HG02571 (cell line): ENCODE data around the gene ARL5C.
A peak's percentile ranks its signal among the peaks of the same experiment; 100 is the strongest.
"Not testable (repeated sequence)": the region's sequence is repeated elsewhere in the genome, so short reads cannot be mapped to it uniquely, and the experiment has no call there.

Experiments
- ATAC-seq: cut with Tn5 transposase; IDR thresholded peaks from one replicate; pipeline ENCODE4 v1.9.1; 2021; ENCODE audit warnings: mild to moderate bottlenecking, moderate library complexity; ENCODE audit not compliant: unreplicated experiment

ARL5C gene

DNA sequence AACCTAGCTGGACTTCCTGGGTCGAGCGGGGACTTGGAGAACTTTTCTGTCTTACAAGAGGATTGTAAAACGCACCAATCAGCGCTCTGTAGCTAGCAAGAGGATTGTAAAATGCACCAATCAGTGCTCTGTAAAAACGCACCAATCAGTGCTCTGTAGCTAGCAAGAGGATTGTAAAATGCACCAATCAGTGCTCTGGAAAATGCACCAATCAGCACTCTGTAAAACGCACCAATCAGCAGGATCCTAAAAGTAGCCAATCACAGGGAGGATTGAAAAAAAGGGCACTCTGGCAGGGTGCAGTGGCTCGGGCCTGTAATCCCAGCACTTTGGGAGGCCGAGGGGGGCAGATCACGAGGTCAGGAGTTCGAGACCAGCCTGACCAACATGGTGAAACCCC lies 2.5 kb upstream of the ARL5C start:
- not testable (repeated sequence) for ATAC-seq

DNA sequence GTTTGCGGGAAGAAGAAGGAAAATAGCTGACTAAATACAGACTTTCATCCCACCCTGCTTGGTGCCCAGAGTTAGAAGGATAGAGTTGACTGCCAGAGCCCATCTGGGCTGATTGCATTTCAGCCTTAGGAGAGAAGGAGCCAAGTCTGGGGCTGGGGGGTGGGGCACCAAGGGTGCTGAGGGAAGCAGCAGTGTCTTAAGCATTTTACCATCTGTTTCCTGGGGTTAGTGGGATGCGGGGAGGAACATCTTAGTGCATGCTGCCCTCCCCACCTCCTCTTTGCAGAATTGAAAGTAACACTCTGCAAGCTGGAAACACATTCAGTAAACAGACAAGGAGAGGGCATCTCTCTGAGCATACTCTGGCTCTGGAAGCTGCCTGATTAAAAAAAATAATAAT lies 1.5 kb upstream of the ARL5C start:
- ATAC-seq: no peak

DNA sequence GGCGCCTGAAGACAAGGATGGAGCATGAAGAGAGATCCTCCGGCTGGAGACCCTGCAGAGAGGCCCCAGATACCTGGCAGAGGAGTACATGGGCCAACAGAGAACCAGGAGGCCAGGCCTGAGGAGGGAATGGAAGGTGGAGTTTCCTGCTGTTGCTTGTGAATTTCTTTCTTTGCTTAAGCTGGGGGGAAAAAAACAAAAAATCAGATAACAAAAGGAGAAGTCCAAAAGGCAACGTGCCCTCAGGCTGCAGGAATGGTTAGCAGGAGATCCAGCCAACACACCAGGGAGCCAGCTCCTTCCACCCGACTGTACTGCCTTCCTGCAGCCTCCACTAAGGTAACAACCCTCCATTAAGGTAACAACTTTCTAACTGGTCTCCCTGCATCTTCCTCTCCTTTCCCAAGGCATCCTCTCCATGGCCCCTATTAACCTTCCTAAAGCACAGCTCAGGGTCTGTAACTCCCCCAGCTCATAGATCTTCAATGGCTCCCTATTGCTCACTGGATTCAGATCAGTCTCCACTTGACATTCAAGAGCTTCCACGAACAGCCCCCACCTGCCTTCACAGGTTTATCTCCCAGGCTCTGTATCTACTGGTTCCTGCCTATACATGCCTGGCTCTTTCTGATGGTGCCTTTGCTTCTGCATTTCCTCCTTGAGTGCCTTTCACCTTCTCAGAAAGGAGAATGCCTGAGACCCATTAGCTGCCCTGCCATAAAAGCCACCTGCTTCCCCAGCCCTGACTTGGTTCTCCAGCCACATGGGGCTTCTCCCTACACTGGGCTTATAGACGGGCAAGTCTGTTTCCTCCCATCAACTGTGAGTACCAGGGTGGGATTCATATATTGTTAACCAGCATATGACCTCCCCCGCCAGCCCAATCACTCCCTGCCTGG lies 725 bp upstream of the ARL5C start:
- ATAC-seq: no peak

DNA sequence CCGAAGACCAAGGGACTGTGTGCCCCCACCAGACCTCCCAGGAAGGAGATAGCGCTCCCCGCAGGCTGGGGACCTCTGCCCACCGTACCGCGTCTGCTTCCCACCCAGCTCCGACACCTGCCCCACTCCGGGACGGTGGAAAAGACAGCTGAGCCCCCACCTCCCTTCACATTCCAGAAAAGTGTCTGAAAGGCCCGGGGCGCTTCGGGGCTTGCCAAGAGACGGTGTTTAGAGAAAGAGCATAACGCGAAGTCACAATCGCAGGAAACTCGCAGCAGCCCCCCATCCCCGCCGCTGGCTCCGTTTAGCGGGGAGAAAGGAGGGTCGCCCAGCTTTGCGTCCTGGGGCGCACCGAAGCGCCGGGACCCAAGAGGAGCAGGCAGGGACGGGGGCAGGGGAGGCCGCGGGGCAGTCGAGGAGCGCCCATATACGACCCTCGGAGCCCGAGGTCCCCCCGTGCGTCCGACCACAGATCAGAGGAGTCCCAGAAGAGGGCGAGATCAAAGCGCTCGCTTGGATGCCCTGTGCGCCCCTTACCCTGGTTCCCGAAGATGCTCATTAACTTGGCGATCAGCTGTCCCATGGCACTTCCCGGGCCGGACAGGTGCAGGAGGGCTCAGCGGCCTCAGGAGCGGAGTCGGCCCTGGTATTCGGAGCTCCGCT lies 652 bp downstream of the ARL5C start:
- ATAC-seq: no peak

DNA sequence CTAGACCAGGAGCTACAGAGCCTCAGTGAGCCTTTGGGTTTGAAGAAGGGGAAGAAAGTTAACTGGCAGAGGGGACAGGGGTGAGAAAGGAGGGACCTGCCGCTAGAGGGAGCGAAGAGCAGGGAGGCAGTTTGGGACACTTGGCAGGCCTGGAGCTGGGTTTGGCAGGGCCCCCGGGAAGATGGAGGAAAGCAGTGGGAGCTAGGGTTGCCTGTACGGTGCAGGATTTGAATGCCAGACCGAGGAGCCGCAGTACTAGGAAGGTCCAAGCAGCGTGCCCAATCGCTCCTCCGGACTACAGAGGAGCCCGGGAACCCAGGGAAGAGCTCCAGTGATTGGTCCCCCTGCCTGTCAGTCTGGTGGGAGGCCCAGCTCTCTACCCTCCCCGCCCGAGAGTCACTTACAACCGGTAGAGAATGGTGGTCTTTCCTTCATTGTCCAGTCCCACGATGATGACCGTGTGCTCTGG lies 1.3 kb downstream of the ARL5C start:
- peak; percentile 63 for ATAC-seq

DNA sequence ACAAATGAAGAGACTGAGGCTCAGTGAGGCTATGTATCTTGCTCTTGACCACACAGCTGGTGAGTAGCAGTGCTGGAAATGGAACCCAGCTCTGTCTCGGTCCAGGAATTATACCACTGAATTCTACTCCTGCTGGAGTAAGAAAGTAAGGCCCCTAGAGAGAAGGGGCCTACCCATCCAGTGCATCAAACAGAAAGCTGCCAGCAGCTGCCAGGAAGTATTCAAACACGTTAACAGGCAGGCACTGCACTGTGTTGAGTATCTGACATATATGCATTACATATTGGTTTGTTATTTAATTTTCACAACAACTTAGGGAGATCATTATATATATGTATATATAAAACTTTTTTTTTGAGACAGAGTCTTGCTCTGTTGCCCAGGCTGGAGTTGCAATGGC lies 4.0 kb downstream of the ARL5C start:
- no peak for ATAC-seq

DNA sequence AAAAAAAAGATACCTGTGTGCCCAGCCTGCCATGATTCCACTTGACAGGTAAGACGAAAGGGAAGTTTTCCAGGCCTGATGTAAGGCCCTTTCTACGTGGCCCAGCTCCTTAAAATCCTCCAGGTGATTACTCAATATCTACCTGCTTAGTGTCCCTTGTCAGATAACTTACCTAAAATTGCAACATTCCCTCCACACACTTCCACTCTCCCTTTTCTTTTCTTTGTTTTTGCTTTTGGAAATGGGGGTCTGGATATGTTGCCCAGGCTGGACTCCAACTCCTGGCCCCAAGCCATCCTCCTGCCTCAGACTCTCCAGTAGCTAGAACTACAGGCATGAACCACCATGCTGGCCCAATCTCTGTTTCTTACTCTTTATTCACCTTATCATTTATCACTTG lies 7.3 kb downstream of the ARL5C start:
- no peak for ATAC-seq

DNA sequence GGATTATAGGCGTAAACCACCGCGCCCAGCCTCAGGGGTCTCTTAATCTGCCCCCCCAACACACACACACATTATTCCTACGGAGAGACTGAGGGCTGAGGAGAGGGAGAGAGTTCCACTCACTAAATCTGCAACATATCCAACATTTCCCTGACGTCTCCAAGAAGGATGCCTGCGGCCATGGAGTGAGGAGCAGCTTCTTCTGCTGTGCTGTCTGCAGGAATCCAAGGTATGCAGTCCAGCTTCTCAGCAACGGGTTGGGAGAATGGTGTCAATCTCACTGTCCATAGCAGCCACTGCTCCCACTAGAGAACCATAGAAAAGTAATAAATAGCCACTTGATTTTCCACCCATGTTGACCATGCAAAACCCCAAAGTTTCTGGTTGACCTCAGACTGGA lies 9.5 kb downstream of the ARL5C start:
- no peak for ATAC-seq

DNA sequence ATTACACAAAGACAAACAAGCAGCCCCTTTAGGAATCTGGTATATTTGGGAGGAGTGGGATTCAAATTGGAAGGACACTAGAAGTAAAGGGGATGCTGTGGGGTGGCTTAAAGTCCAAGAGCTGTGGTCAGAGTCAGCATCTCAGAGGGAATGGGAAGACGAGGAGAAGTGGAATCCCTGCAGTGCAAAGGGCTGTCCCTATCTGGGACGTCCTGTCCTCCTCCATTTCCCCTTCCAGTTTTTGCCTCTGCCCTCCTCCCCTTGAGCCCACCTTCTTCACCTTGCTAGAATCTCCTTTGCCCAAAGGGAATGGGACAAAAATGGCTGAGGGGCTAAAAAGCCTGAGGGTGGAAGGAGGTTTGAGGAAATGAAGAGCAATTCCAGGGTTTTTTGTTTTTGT lies 10.3 kb downstream of the ARL5C start:
- no peak for ATAC-seq

DNA sequence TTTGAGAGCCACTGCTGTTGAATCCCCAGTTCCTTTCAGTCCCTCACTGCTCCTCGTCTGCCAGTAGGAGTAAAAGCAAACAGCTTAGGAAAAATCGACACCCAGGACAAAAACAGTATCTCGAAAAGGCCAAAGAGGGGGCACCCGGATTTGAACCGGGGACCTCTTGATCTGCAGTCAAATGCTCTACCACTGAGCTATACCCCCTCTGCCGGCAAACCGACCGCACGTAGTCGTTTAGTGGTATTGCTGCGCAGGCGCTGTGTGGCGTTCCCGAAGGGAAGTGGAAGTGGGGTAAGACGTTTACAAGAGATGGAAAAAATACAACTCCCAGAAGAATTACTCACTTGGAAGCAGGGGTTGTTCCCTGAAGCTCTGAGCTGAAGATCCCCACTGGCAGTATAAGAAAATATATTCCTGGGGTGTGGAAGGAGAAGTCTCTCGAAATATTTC lies 12.3 kb downstream of the ARL5C start:
- ATAC-seq: no peak

DNA sequence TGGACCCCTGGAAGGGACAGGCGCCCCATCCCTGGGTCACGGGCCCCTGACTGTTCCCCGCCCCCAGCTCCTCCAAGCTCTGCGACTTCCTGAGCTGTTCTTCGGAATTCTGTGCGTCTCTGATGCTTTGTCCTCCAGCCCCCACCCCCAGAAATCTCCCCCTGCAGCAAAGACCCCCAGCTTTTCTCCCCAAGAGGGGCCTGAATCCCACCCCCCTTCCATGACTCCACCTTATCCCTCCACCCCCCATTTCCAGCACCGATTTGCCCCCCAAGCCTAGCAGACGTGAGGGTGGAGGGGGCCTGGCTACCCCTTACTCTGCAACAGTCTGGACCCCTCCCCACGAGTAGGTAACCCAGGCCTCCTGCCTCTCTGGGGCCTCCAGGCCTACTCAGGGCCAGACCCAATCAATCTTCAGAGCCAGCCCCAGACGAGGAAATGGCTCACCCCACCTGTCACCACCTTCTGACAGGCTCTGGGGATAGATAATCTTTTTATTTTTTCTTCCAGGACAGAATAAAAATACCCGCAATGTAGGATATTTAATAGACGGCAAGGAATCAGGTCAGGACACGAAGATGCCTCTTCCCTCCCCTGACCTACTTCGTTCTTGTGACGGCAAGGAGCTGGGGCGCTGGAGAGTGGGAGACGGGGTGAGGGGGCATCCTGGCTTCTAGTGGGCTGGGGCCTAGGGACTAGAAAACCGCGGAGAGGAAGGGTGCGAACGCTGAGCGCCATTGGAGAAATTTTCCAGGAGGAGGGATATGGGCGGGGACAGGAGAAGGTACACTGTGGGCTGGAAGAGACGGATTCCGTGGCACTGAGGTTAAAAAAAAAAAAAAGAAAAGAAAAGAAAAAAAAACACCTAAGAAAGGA lies 13.8 kb downstream of the ARL5C start:
- no peak for ATAC-seq

DNA sequence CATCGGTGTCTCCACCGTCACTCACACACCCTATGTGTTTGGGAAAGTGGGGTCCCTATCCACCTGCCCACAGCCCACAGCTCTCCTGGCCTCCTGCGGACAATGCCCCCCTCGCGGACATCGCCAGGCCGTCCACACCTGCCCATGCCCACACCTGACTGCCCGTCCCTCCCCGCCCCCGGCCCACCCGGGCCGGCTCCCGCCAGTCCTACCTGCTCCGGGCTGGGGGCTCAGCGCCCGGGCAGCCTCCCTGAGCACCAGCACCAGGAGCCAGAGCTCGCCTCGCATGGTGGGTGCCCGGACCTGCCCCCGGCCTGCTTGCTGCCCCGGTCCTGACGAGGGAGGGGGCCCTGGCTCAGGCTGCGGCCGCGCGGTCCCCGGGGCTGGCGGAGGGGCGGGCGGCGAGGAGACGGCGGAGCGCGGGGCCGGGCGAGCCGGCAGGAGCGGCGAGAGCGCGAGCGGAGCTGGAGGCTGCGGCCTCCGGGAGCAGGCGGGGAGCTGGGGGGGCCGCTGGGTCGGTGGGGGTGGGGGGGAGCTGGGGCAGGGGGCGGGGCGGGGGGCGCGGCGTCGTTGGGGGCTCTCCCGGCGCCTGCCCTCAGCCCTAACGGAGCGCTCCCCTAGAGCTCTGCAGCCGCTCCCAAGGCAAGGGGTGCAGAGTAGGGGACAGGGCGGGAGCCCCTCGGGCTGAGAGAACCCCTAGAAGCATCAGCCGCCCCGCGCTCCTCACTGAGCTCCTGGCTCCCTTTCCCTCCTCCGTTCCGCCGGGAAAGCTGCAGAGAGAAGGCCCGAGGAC lies 14.6 kb downstream of the ARL5C start, which contains the start of gene PLXDC1:
Gene PLXDC1, minus strand, starts transcription at position 488 of the 793 bp plus-strand sequence. Its CDS starts 200 bp downstream, at position 288.
- no peak for ATAC-seq

DNA sequence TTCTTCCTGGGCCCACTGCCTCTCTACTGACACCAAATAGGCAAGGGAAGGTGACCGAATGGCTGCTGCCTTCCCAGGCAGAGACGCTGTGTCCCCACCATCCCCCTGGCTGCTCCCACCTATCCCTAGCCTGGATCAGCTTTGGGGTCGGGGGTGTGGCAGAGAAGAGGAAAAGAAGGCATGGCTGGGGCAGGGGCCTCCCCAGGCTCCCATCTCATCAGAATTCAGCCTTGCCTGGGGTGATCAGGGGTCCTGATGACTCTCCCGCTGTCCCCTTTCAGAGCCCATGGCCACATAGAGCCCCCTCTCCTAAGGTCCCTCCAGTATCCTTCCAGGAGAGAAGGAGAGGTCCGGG lies 15.2 kb downstream of the ARL5C start:
- ATAC-seq: no peak

DNA sequence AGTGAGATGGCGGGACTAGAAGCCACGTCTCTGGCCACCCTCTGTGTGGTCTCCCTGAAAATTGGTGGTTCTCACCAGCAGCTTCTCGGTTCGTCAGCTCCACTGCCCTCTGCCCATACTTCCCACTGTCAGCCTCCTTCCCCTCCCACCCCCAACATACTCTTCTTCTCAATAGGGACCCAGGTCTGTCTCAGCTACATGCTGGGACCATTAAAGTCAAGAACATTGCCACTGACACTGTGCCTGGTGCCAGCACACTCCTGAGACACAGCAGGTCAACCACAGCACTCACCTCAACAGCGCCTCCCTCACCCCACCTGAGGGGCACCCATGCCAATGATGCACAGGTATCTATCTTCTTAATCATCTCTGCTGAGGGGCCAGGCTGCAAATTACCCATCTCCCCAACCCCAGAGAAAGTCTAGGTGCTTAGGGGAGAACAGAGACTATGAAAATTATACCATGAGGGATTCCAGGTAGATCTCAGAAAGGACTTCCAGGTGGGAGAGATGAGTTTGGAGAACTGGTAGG lies 15.8 kb downstream of the ARL5C start:
- no peak for ATAC-seq

DNA sequence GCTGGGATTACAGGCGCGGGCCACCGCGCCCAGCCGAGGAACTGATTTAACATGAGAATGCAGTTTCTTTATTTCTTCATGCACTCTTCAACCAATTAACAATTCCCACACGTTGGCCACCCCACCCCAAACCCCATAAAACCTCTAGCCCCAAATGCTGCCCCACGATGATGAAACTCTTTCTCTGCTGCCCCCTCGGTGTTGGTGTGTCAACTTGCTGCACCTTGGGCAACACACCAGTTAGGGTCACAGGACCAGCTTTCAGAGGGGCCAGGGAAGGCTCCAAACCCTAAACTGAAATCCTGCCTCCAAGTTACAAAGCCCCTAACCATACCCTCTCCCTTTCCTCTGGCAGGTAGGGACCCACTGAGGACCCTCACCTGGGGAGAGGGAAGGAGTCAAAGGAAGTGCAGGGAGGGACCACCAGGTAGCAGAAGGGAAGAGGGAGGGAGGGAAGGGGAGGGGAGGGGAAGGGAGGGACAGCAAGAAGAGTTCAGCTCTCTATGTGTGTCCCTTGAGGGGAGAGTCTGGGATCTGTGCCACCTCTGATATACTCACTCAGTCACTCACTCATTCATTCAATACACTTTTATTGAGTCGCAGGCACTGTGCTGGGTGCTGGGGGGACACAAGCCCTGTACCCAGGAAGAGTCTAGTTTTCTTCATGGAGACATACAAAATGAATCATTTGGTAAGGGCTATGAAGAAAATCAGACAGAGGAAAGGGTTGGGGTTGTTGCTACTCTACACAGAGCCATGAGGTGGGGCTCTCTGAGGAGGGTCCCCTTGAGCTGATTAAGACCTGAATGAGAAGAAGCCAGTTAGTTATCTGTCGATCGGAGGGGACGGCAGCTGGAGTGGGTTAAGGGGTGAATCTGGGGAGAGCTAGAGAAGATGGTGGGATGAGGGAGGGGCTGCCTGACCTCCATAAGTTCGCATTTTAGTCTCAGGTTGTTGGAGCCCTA lies 18.5 kb downstream of the ARL5C start:
- ATAC-seq: no peak

DNA sequence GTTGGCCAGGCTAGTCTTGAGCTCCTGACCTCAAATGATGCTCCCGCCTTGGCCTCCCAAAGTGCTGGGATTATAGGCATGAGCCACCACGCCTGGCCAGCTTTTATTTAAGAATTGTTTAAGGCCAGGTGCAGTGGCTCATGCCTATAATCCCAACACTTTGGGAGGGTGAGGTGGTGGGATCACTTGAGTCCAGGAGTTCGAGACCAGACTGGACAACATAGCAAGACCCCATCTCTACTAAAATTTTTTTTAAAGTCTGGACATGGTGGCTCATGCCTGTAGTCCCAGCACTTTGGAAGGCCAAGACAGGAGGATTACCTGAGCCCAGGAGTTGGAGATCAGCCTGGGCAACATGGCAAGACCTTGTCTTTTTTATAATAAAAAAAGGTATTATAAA lies 19.7 kb downstream of the ARL5C start:
- no peak for ATAC-seq

DNA sequence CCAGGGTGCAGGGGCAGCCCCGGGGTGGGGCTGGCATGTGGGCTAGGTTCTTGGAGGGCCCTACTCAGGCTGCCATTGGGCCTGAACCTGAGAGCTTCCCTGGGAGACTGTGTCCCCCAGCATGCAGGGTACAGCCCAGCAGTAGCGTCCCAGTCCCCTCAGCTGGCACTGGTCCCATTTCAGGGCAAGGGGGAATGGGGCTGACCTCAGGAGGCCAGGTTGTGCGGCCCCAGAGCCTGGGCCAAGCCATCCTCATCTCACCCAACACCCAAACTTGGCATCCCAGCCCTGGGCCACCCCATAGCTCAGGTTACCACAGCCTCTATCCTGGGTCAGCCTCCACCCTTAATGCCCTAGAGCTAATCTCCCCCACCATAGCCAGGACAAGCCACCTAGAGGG lies 20.8 kb downstream of the ARL5C start:
- ATAC-seq: no peak

DNA sequence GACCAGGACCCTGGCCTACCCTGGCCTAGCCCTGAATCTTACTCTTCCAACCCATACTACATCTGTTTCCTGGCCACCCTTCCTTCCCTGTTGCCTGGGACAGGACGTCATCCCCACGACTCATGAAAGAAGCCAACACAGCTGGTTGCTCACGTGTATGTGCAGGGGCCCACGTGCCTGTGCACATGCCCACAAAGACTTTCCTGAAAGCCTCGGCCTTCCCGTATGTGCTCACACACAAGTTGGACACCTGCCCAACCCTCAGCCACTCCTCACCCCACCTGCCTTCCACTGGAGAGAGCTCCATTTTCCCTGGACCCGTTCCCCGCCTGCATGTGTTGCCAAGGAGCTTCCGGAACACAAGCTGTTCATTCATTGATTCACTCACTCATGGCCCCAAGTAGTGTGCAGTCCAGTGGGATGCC lies 21.5 kb downstream of the ARL5C start:
- no peak for ATAC-seq

DNA sequence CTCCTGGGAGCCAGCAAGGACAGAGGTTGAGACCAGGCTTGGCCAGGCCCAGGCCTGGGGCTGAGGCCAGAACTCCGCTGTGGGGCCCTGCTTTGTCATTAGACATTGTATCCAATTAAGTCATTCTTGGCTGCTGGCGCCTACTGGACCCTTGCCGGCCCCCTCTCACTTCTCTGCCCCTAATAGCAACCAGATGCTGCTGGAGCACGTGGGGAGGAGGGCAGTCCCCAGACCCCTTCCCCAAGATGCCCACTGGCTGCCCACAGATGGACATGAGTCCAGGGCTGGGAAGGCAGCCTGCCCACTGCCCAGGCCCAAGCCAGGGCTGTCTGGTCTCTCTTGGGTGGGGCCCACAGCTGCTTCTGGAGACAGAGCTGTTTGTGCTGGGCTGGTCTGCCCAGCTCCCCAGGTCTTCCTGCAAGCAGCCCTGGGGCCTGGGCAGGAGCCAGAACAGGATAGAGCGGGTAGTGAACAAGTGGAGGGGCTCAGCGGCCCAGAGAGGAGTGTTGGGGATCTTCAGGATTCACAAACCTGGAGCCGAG lies 22.3 kb downstream of the ARL5C start:
- no peak for ATAC-seq
